Spleen (tissue), 11 donors: ENCODE measurements around the gene ARFGAP1. TPM values are rescaled to one million over a fixed set of nuclear protein-coding genes. Genes with fewer than 3 reads are reported as not detected.
"Not testable (repeated sequence)": the region's sequence is repeated elsewhere in the genome, so short reads cannot be mapped to it uniquely, and the experiment has no call there.

Experiments
- DNase-seq: peaks from one replicate; pipeline ENCODE4 v3.0.0-alpha.2; 2020
- H3K27ac ChIP-seq, 8 donors: fragments of 200-600 bp; sonication (generic) in 7 of 8; 1 replicate in 4 of 8; 2 replicates in 4 of 8; pipeline versions ENCODE4 v1.5.0 to v1.8.0; 2016 to 2021; ENCODE audit warnings: inconsistent platforms in 4 of 8, mild to moderate bottlenecking in 4 of 8, moderate library complexity in 1 of 8
- H3K27me3 ChIP-seq, 7 donors: fragments of 200-600 bp; sonication (generic) in 6 of 7; replicated peaks in 1 of 7; 1 replicate in 4 of 7; 2 replicates in 3 of 7; pipeline versions ENCODE4 v1.5.0 to v1.8.0; 2016 to 2021; ENCODE audit warnings: inconsistent platforms in 3 of 7, mild to moderate bottlenecking in 1 of 7
- H3K36me3 ChIP-seq, 6 donors: fragments of 200-600 bp; sonication (generic) in 5 of 6; 1 replicate in 4 of 6; 2 replicates in 2 of 6; pipeline versions ENCODE4 v1.5.0 to v1.8.0; 2016 to 2021; ENCODE audit warnings: inconsistent platforms in 2 of 6
- H3K4me1 ChIP-seq, 6 donors: fragments of 200-600 bp; sonication (generic) in 5 of 6; 1 replicate in 3 of 6; 2 replicates in 3 of 6; pipeline versions ENCODE4 v1.5.0 to v1.8.0; 2016 to 2021; ENCODE audit warnings: inconsistent platforms in 3 of 6
- H3K4me3 ChIP-seq, 8 donors: fragments of 200-600 bp; sonication (generic) in 7 of 8; 1 replicate in 4 of 8; 2 replicates in 4 of 8; pipeline versions ENCODE4 v1.5.0 to v1.8.0; 2016 to 2021; ENCODE audit warnings: inconsistent platforms in 4 of 8, mild to moderate bottlenecking in 4 of 8, moderate library complexity in 2 of 8
- H3K9me3 ChIP-seq, 8 donors: fragments of 200-600 bp; sonication (generic) in 7 of 8; 1 replicate in 4 of 8; 2 replicates in 4 of 8; pipeline versions ENCODE4 v1.5.0 to v1.8.0; 2016 to 2021; ENCODE audit warnings: inconsistent platforms in 4 of 8
- POLR2A ChIP-seq, 3 donors: fragments of 450-650 bp; IDR thresholded peaks; one replicate each; pipeline ENCODE4 v1.5.1; 2017; ENCODE audit warnings: antibody characterized with exemption in 3 of 3, mild to moderate bottlenecking in 1 of 3
- POLR2AphosphoS5 ChIP-seq, 3 donors: sonication (generic); formaldehyde crosslinking; IDR thresholded peaks; one replicate each; pipeline ENCODE4 v1.5.1; 2017; ENCODE audit warnings: antibody characterized with exemption in 3 of 3
- WGBS, 5 donors: extraction: QIAGEN DNeasy Blood & Tissue Kit in 3 of 5; methylation state at CpG; one replicate each; pipeline versions ENCODE4 v1.1.5 to v1.1.7; 2013 to 2018; 5-methylcytosine and 5-hydroxymethylcytosine counted together
- intact Hi-C: fragments of 100-400 bp; cut with DNase I; formaldehyde crosslinking; loops from one replicate; pipeline ENCODE4 v1.15.0; 2023; ENCODE audit warnings: low total_unique reads
- polyA plus RNA-seq, 3 donors: library from polyadenylated mRNA; stranded (reverse); fragments of 200-250 nt; gene quantifications; one replicate each; pipeline ENCODE4 v1.2.1, GENCODE V29; 2013
- total RNA-seq, 7 donors: library from RNA; depleted of rRNA in 3 of 7; stranded (reverse); fragments of >200 nt in 3 of 7; fragmentation: NEBNext Ultra II Directional in 4 of 7; extraction: Animal tissue kit (Norgen Biotek cat#: 25700) in 4 of 7; gene quantifications; one replicate each; pipeline versions ENCODE4 v1.1.0 to v1.2.1, GENCODE V29; 2016 to 2021
- TF ChIP-seq, protein P1 (sequence below), 11 experiments: fragments of 200-600 bp in 7 of 11; fragments of 450-650 bp in 4 of 11; sonication (generic) in 4 of 11; IDR thresholded peaks in 8 of 11; conservative IDR thresholded peaks in 3 of 11; 1 replicate in 7 of 11; 2 replicates in 4 of 11; pipeline versions ENCODE4 v1.4.0 to v1.8.0; 2016 to 2021; ENCODE audit warnings: antibody characterized with exemption in 11 of 11, inconsistent platforms in 4 of 11, mild to moderate bottlenecking in 1 of 11
- donor health status: healthy with polysubstance abuse.
- donor health status: DM: no; HTN: no; CAD: no; lungs with moderate emphysema.
- donor health status: DM: no; HTN: no; CAD: no.
- donor health status: Bipolar disorder and iron deficiency.
- donor health status: healthy.
- donor health status: DM: no; HTN: no; CAD: no.
- donor health status: DM: yes; HTN: yes; CAD: no.

Gene ARFGAP1
- total and polyA plus RNA-seq, 10 donors, result 44.4 to 165 (median 96.1) TPM

DNA sequence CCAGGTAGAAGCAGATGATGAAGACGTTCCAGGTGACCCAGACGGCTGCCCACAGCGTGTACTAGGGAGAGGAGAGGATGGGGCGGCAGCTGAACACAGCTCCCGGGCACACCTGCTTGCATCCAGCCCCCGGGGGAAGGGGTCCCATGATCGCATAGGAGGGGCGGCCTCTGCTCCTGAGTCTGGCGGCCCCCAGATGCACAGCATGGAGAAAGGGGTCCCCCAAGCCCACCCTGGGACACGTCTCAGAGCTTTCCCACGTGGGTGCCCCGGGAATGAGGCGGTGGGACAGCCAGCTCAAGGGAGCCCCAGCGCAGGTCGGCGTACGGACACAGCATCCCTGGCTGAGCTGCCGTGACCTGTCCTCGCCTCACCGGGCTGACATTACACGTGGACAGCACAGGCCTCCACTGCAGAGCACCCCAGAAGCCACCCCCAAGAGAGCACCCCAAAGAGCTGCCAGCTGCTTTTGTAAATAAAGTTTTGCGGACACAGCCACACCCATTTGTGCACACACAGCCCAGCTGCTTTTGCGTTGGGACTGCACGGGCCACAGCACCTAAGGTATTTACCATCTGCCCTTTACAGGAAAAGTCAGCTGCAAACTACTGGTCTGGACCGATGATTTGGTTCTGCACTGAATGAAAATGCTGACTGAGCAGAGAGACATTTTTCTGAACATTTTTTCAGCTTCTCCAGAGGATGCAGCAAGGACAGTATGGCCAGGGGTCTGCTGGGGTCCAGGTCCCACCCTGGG, 23.6 kb upstream of the ARFGAP1 start:
- Histone ChIP-seq H3K4me3 (no peak overlapping the region), H3K9me3 (no peaks in the 10 kb centered on the region), H3K27ac (no peak overlapping the region), H3K27me3 (peaks cover 0 to 100% (median 61%) of the 10 kb centered on the region in 7 donors), H3K4me1 (peaks cover 7 to 29% (median 13%) of the 10 kb centered on the region in 6 donors), H3K36me3 (no peaks in the 10 kb centered on the region)
- DNase-seq, result no peak
- TF ChIP-seq POLR2A (IDR thresholded peaks at IDR 0.05) (no peak), POLR2AphosphoS5 (IDR thresholded peaks at IDR 0.05) (no peak)
- TF ChIP-seq, protein P1, sequence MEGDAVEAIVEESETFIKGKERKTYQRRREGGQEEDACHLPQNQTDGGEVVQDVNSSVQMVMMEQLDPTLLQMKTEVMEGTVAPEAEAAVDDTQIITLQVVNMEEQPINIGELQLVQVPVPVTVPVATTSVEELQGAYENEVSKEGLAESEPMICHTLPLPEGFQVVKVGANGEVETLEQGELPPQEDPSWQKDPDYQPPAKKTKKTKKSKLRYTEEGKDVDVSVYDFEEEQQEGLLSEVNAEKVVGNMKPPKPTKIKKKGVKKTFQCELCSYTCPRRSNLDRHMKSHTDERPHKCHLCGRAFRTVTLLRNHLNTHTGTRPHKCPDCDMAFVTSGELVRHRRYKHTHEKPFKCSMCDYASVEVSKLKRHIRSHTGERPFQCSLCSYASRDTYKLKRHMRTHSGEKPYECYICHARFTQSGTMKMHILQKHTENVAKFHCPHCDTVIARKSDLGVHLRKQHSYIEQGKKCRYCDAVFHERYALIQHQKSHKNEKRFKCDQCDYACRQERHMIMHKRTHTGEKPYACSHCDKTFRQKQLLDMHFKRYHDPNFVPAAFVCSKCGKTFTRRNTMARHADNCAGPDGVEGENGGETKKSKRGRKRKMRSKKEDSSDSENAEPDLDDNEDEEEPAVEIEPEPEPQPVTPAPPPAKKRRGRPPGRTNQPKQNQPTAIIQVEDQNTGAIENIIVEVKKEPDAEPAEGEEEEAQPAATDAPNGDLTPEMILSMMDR (IDR thresholded peaks at IDR 0.05 in 8 of 11, conservative IDR thresholded peaks at IDR 0.05 in 3 of 11), result no peak
- intact Hi-C loops, result no loop called here
- 71 to 79% (median 78%) methylated on average over 19 to 25 of the region's 25 CpGs for WGBS, 5 donors

GRCh38 chr20:63249891-63250290, 22.7 kb upstream of the ARFGAP1 start:
- Histone ChIP-seq H3K9me3 (no peaks in the 10 kb centered on the region), H3K27me3 (peaks cover 0 to 100% (median 70%) of the 10 kb centered on the region in 7 donors), H3K36me3 (no peaks in the 10 kb centered on the region), H3K4me3 (no peak overlapping the region), H3K27ac (no peak overlapping the region), H3K4me1 (peaks cover 7 to 38% (median 20%) of the 10 kb centered on the region in 6 donors)
- WGBS, 5 donors, result 83 to 95% (median 90%) methylated on average over 12 to 15 of the region's 15 CpGs
- TF ChIP-seq POLR2AphosphoS5 (IDR thresholded peaks at IDR 0.05) (no peak), POLR2A (IDR thresholded peaks at IDR 0.05) (no peak)
- TF ChIP-seq, protein P1 (IDR thresholded peaks at IDR 0.05 in 8 of 11, conservative IDR thresholded peaks at IDR 0.05 in 3 of 11), result no peak
- intact Hi-C loops, result no loop called here
- DNase-seq, result no peak

DNA sequence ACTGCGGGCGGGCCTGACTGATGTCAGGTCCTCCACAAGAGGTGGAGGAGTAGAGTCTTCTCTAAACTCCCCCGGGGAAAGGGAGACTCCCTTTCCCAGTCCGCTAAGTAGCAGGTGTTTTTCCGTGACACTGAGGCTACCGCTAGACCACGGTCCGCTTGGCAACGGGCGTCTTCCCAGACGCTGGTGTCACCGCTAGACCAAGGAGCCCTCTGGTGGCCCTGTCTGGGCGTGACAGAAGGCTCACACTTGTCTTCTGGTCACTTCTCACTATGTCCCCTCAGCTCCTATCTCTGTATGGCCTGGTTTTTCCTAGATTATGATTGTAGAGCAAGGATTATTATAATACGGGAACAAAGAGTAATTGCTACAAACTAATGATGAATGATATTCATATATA, 21.3 kb upstream of the ARFGAP1 start:
- Histone ChIP-seq H3K27me3 (peaks cover 3 to 100% (median 72%) of the 10 kb centered on the region in 7 donors), H3K4me1 (peaks cover 7 to 36% (median 22%) of the 10 kb centered on the region in 6 donors)
- H3K27ac ChIP-seq, H3K36me3 ChIP-seq, intact Hi-C loops, H3K9me3 ChIP-seq, H3K4me3 ChIP-seq, DNase-seq: not testable (repeated sequence)
- 27 to 41% (median 41%) methylated on average over 12 to 14 of the region's 14 CpGs for WGBS, 5 donors
- TF ChIP-seq, protein P1 (IDR thresholded peaks at IDR 0.05 in 8 of 11, conservative IDR thresholded peaks at IDR 0.05 in 3 of 11), result peak in 3 of 11 experiments; percentile 15 to 28 (median 26)

DNA sequence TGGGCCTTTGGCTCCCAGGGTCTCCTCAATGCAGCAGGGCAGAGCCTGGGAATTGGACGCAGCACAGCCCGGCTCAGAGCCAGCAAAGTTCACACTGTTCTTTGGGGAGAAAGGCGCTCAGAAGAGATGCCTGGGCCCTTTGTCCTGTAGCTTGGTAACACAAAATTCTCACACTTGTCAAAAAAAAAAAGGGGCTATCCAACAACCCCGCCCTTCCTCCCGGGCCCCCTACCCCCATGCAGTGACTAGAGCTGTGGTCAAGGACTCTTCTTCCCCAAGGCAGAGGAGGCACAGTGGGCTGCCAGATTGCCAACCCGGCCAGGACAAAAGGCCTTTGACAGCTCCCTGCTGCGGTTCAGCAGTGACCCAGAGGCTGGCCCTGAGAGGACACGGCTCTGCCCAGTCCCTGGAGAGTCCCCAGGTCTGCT, 20.3 kb upstream of the ARFGAP1 start:
- peaks cover 3 to 99% (median 63%) of the 10 kb centered on the region in 7 donors for H3K27me3 ChIP-seq
- TF ChIP-seq, protein P1 (IDR thresholded peaks at IDR 0.05 in 8 of 11, conservative IDR thresholded peaks at IDR 0.05 in 3 of 11), result no peak
- TF ChIP-seq POLR2AphosphoS5 (IDR thresholded peaks at IDR 0.05) (no peak), POLR2A (IDR thresholded peaks at IDR 0.05) (no peak)
- no peak for DNase-seq
- H3K36me3 ChIP-seq, result no peaks in the 10 kb centered on the region
- intact Hi-C loops, result no loop called here
- WGBS, 5 donors, result 58 to 96% (median 71%) methylated on average over 3 to 8 of the region's 8 CpGs
- H3K9me3 ChIP-seq, result no peaks in the 10 kb centered on the region
- peaks cover 7 to 27% (median 22%) of the 10 kb centered on the region in 6 donors for H3K4me1 ChIP-seq
- H3K4me3 ChIP-seq, result no peak overlapping the region
- H3K27ac ChIP-seq, result no peak overlapping the region
